Kidney epithelial cell (primary cell): ENCODE results near the gene F2. TPM values are rescaled to one million over a fixed set of nuclear protein-coding genes. Genes with fewer than 3 reads are reported as not detected.
A peak's percentile ranks its signal among the peaks of the same experiment; 100 is the strongest.
"Not testable (repeated sequence)": the region's sequence is repeated elsewhere in the genome, so short reads cannot be mapped to it uniquely, and the experiment has no call there.

Experiments
- DNase-seq: peaks from one replicate; pipeline ENCODE4 v3.0.0-alpha.2; 2010; ENCODE audit warnings: low read depth
- H3K27me3 ChIP-seq: 2 replicates; pipeline ENCODE4 v1.6.0; 2011; ENCODE audit warnings: low read length; ENCODE audit not compliant: control insufficient read depth, insufficient read depth
- H3K36me3 ChIP-seq: 2 replicates; pipeline ENCODE4 v1.5.1; 2011; ENCODE audit warnings: low read length; ENCODE audit not compliant: control insufficient read depth, insufficient read depth
- H3K4me3 ChIP-seq: 2 replicates; pipeline ENCODE4 v1.5.1; 2011; ENCODE audit warnings: low read depth, mild to moderate bottlenecking, control low read depth, low read length
- total RNA-seq: library from RNA; depleted of rRNA; stranded (reverse); fragments of >200 nt; gene quantifications from 2 replicates; pipeline ENCODE4 v1.2.3, GENCODE V29; 2015
- TF ChIP-seq, protein P1 (sequence below): IDR thresholded peaks from 2 replicates; pipeline ENCODE4 v1.5.1; 2011; ENCODE audit warnings: mild to moderate bottlenecking, moderate library complexity, low read length, control low read depth, inconsistent platforms; ENCODE audit not compliant: insufficient read depth, poor library complexity, severe bottlenecking

The F2 gene
- total RNA-seq, result not detected in 2 replicates

GRCh38 chr11:46719048-46719542 lies at the start of gene F2:
Gene F2 (plus strand): TSS chr11:46719213. CDS start chr11:46719236, 23 bp downstream.
- Histone ChIP-seq H3K4me3 (no peak within 1 kb of the TSS), H3K27me3 (no peaks in the 10 kb centered on the region), H3K36me3 (no peaks in the 10 kb centered on the region)
- DNase-seq, result no peak
- TF ChIP-seq, protein P1, sequence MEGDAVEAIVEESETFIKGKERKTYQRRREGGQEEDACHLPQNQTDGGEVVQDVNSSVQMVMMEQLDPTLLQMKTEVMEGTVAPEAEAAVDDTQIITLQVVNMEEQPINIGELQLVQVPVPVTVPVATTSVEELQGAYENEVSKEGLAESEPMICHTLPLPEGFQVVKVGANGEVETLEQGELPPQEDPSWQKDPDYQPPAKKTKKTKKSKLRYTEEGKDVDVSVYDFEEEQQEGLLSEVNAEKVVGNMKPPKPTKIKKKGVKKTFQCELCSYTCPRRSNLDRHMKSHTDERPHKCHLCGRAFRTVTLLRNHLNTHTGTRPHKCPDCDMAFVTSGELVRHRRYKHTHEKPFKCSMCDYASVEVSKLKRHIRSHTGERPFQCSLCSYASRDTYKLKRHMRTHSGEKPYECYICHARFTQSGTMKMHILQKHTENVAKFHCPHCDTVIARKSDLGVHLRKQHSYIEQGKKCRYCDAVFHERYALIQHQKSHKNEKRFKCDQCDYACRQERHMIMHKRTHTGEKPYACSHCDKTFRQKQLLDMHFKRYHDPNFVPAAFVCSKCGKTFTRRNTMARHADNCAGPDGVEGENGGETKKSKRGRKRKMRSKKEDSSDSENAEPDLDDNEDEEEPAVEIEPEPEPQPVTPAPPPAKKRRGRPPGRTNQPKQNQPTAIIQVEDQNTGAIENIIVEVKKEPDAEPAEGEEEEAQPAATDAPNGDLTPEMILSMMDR, result no peak

DNA sequence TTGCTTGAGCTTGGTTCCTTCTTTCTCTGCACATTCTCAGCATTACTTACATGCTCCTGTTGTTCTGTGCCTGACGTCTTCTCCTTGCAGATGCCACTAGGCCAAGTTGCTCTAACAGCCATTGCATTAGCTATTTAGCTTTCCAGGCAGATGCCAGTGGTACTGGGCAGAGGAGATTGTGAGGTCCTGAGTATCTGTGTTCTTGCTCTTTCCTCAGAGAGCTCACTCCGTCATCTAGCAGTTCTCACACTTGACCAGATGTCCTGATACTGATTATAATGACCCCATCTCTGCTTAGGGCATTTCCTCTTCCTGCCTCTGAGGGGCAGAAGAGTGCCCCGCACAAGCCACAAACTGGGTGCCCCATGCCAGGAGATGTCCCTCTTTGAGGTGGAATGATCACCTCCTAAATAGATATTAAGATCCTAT lies 49.3 kb upstream of the F2 start:
- DNase-seq, result no peak
- H3K36me3 ChIP-seq, result no peaks in the 10 kb centered on the region
- TF ChIP-seq, protein P1, result peak; percentile 23
- H3K4me3 ChIP-seq, result no peak overlapping the region
- no peaks in the 10 kb centered on the region for H3K27me3 ChIP-seq

- H3K27me3 ChIP-seq, DNase-seq, H3K36me3 ChIP-seq, H3K4me3 ChIP-seq: not testable (repeated sequence)
These were observed 48.5 kb upstream of the F2 start for GRCh38 chr11:46670521-46670920.

DNA sequence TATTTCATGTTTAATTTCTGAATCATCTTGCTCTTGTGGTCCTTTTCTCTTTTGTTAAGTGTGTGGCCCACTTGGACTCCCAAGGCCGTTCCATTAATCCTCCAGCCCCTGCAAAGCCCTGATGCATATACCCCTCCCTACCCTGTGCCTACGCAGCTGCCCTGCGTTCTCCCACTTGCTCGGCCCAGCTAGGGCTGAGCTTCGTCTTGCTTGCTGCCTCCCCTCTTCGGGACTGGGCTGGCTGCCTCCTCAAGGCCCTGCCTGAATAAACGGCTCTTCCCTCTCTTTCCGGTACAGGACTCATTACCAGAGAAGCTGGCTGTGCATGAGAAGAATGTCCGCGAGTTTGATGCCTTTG lies 47.1 kb upstream of the F2 start:
- TF ChIP-seq, protein P1, result no peak
- H3K4me3 ChIP-seq, result no peak overlapping the region

DNA sequence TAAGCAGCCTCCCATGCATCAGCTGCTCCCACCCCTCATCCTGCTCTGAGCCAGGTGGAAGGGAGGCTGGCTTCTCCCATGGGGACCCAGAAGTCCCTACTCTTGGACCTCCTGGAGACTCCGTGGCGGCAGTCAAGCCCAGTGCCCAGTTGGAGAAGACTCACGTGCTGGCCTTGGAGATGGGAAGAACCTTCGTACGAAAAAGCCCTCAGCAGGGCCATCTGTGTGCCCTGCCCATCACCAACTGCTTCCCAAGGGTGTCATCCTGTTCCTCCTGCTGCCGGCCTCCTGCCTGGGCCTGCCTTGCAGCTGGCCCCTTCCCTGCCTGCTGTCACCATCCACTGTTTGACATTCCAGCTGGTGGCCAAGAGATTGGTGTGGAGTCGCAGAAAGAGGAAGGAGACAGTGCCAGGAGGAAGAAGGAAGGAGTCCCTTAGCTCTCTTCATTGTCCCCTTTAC lies 46.6 kb upstream of the F2 start:
- H3K27me3 ChIP-seq, result no peaks in the 10 kb centered on the region
- no peak for DNase-seq
- no peak overlapping the region for H3K4me3 ChIP-seq
- TF ChIP-seq, protein P1, result no peak
- H3K36me3 ChIP-seq, result no peaks in the 10 kb centered on the region

More for the DNA sequence above, 47.1 kb upstream of the F2 start:
- Histone ChIP-seq H3K36me3 (no peaks in the 10 kb centered on the region), H3K27me3 (no peaks in the 10 kb centered on the region)
- DNase-seq, result no peak

DNA sequence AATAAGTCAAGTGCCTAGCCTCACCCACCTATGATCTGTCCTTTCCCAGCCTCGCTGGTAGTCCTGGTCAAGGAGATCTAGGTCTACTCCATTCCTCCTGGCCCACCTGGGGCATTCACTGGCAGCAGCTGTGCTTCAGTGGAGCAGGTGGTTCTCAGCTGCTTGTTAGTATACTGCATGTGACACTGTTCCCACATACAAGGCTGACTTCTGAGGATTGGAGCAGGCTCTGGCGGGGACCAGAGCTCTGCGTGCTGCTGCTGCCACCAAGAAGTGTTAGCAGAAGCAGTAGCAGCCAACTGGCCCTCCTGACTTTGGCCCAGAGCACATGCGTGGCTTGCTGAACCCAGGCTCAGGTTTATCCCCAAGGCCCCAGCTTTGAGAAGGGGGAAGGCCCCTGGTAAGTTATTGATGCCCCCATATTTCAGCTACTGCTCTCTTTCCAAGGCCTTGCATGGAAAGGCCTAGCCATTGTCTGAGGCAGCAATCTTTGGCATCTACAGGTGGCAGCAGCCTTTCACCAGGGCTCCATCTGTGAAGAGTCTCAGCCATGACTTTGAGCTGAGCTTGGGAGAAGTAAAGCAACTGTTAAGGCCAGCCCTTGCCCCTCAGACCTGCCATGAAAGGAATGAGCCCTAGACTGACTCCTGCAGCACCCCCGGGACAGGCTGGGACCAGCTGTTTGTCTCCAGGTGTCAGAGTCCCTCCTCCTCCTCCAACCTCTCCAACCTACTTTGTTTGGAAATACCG lies 45.1 kb upstream of the F2 start:
- DNase-seq, result no peak
- Histone ChIP-seq H3K4me3 (no peak overlapping the region), H3K36me3 (no peaks in the 10 kb centered on the region), H3K27me3 (no peaks in the 10 kb centered on the region)
- TF ChIP-seq, protein P1, result no peak
